Measurements from ENCODE around the gene MLH3. TPM values are rescaled to one million over a fixed set of nuclear protein-coding genes. Genes with fewer than 3 reads are reported as not detected.

The MLH3 gene
- total RNA-seq, 1 donor from 2014 or later, result 12.9 TPM

- H3K9me3 ChIP-seq (ENCODE audit: insufficient read depth, low read depth, low read length), result no peaks in the 10 kb centered on the region
- no peak overlapping the region for H3K4me2 ChIP-seq (ENCODE audit: low read length)
- no peaks in the 10 kb centered on the region for H4K20me1 ChIP-seq (ENCODE audit: insufficient read depth, low read length)
- no peak overlapping the region for H3K27ac ChIP-seq (ENCODE audit: low read depth, low read length)
- Mint-ChIP-seq H3K27ac (ENCODE audit: unreplicated experiment) (no peak overlapping the region), H3K4me3 (ENCODE audit: unreplicated experiment) (peak overlapping the region; percentile 60), H3K36me3 (ENCODE audit: low read depth, unreplicated experiment) (peaks cover 2% of the 10 kb centered on the region), H3K27me3 (ENCODE audit: low read depth, unreplicated experiment) (peaks cover 5% of the 10 kb centered on the region), H3K4me1 (ENCODE audit: low read depth, unreplicated experiment) (peaks cover 8% of the 10 kb centered on the region), H3K9me3 (ENCODE audit: unreplicated experiment) (no peaks in the 10 kb centered on the region)
- TF ChIP-seq EZH2 (IDR thresholded peaks at IDR 0.05; ENCODE audit: insufficient read depth, low read length) (no peak), CTCF (IDR thresholded peaks at IDR 0.05; ENCODE audit: insufficient read depth, low read depth, low read length) (no peak)
- no peak overlapping the region for H2AFZ ChIP-seq (ENCODE audit: low read depth, low read length)
- H3K36me3 ChIP-seq (ENCODE audit: insufficient read depth, low read length), result no peaks in the 10 kb centered on the region
- no peaks in the 10 kb centered on the region for H3K79me2 ChIP-seq (ENCODE audit: insufficient read depth, low read length)
- peaks cover 2% of the 10 kb centered on the region for H3K27me3 ChIP-seq (ENCODE audit: insufficient read depth, low read length)
- H3K4me1 ChIP-seq (ENCODE audit: insufficient read depth, low read length), result peaks cover 9% of the 10 kb centered on the region
- no peak for FAIRE-seq
- H3K9ac ChIP-seq (ENCODE audit: low read length), result no peak overlapping the region
- DNase-seq (ENCODE audit: low read depth), result no peak
- H3K4me3 ChIP-seq (ENCODE audit: insufficient read depth, low read depth, low read length), result no peak overlapping the region
Measured at GRCh38 chr14:74973905-74974363, 77.3 kb downstream of the MLH3 start.

- peak overlapping the region; percentile 52 for H2AFZ ChIP-seq (ENCODE audit: low read depth, low read length)
Measured at GRCh38 chr14:74973003-74973653, 78.1 kb downstream of the MLH3 start.

More at GRCh38 chr14:74973003-74973653, 78.1 kb downstream of the MLH3 start:
- Mint-ChIP-seq H3K9me3 (ENCODE audit: unreplicated experiment) (no peaks in the 10 kb centered on the region), H3K4me1 (ENCODE audit: low read depth, unreplicated experiment) (peaks cover 5% of the 10 kb centered on the region), H3K27ac (ENCODE audit: unreplicated experiment) (no peak overlapping the region), H3K4me3 (ENCODE audit: unreplicated experiment) (no peak overlapping the region), H3K36me3 (ENCODE audit: low read depth, unreplicated experiment) (peaks cover 2% of the 10 kb centered on the region), H3K27me3 (ENCODE audit: low read depth, unreplicated experiment) (peaks cover 2% of the 10 kb centered on the region)
- no peak overlapping the region for H3K9ac ChIP-seq (ENCODE audit: low read length)
- DNase-seq (ENCODE audit: low read depth) (peak; percentile 35), FAIRE-seq (no peak)
- H4K20me1 ChIP-seq (ENCODE audit: insufficient read depth, low read length), result no peaks in the 10 kb centered on the region
- peaks cover 6% of the 10 kb centered on the region for H3K4me1 ChIP-seq (ENCODE audit: insufficient read depth, low read length)
- peaks cover 2% of the 10 kb centered on the region for H3K27me3 ChIP-seq (ENCODE audit: insufficient read depth, low read length)
- H3K36me3 ChIP-seq (ENCODE audit: insufficient read depth, low read length), result no peaks in the 10 kb centered on the region
- no peak for TF ChIP-seq CTCF (IDR thresholded peaks at IDR 0.05; ENCODE audit: insufficient read depth, low read depth, low read length)
- no peak for TF ChIP-seq EZH2 (IDR thresholded peaks at IDR 0.05; ENCODE audit: insufficient read depth, low read length)
- H3K27ac ChIP-seq (ENCODE audit: low read depth, low read length), result no peak overlapping the region
- H3K79me2 ChIP-seq (ENCODE audit: insufficient read depth, low read length), result no peaks in the 10 kb centered on the region
- H3K4me3 ChIP-seq (ENCODE audit: insufficient read depth, low read depth, low read length), result no peak overlapping the region
- no peak overlapping the region for H3K4me2 ChIP-seq (ENCODE audit: low read length)
- no peaks in the 10 kb centered on the region for H3K9me3 ChIP-seq (ENCODE audit: insufficient read depth, low read depth, low read length)

Measured in astrocyte (in vitro differentiated cells and primary cell).